Upper lobe of left lung (tissue), 6 donors: ENCODE measurements around the gene OPCML. TPM values are rescaled to one million over a fixed set of nuclear protein-coding genes. Genes with fewer than 3 reads are reported as not detected.

ENCODE experiments used
- ATAC-seq, 2 donors: fragments of 200-7000 bp; cut with Tn5 transposase; one replicate each; pipeline ENCODE4 v1.9.1; 2022; ENCODE audit warnings: mild to moderate bottlenecking in 2 of 2, moderate library complexity in 2 of 2; ENCODE audit not compliant: low FRiP score in 2 of 2
- DNase-seq, 2 donors: peaks; one replicate each; pipeline ENCODE4 v3.0.0-alpha.2; 2019 to 2020
- H3K27ac ChIP-seq, 4 donors: fragments of 200-600 bp; sonication (generic); one replicate each; pipeline ENCODE4 v1.5.1; 2016 to 2019
- H3K27me3 ChIP-seq, 4 donors: fragments of 200-600 bp; sonication (generic); one replicate each; pipeline ENCODE4 v1.5.1; 2017 to 2019
- H3K36me3 ChIP-seq, 4 donors: fragments of 200-600 bp; sonication (generic); one replicate each; pipeline ENCODE4 v1.5.1; 2016 to 2019
- H3K4me1 ChIP-seq, 4 donors: fragments of 200-600 bp; sonication (generic); one replicate each; pipeline ENCODE4 v1.5.1; 2018 to 2019
- H3K4me3 ChIP-seq, 4 donors: fragments of 200-600 bp; sonication (generic); one replicate each; pipeline ENCODE4 v1.5.1; 2017 to 2019; ENCODE audit warnings: mild to moderate bottlenecking in 2 of 4, moderate library complexity in 1 of 4
- H3K9me3 ChIP-seq, 4 donors: fragments of 200-600 bp; sonication (generic); one replicate each; pipeline ENCODE4 v1.5.1; 2018 to 2019
- EP300 ChIP-seq, 4 donors: sonication (generic); formaldehyde crosslinking; IDR thresholded peaks; one replicate each; pipeline ENCODE4 v1.5.1; 2017; ENCODE audit warnings: antibody characterized with exemption in 4 of 4, control low read depth in 2 of 4
- POLR2A ChIP-seq, 4 donors: fragments of 450-650 bp; IDR thresholded peaks; one replicate each; pipeline ENCODE4 v1.5.1; 2016 to 2017; ENCODE audit warnings: antibody characterized with exemption in 4 of 4, mild to moderate bottlenecking in 2 of 4
- POLR2AphosphoS5 ChIP-seq, 2 donors: sonication (generic); formaldehyde crosslinking; IDR thresholded peaks; one replicate each; pipeline ENCODE4 v1.5.1; 2017; ENCODE audit warnings: antibody characterized with exemption in 2 of 2
- WGBS, 2 donors: methylation state at CpG; one replicate each; pipeline ENCODE4 v1.1.5; 2017 to 2018; 5-methylcytosine and 5-hydroxymethylcytosine counted together
- total RNA-seq, 6 donors: library from RNA; depleted of rRNA in 4 of 6; stranded (reverse); fragments of >200 nt in 4 of 6; gene quantifications; one replicate each; pipeline versions ENCODE4 v1.1.0 to v1.2.1, GENCODE V29; 2016 to 2021
- TF ChIP-seq, protein P1 (sequence below), 6 experiments: fragments of 450-650 bp in 4 of 6; fragments of 200-600 bp in 2 of 6; sonication (generic) in 2 of 6; IDR thresholded peaks; one replicate each; pipeline ENCODE4 v1.5.1; 2016 to 2019; ENCODE audit warnings: antibody characterized with exemption in 6 of 6
- donor health status: DM: no; HTN: no; CAD: no; lungs with moderate emphysema.
- donor health status: DM: no; HTN: yes; CAD: no; lungs with severe emphysema.

OPCML gene
- total RNA-seq, 6 donors from 2014 or later: 0.10 TPM; not detected in 5

DNA sequence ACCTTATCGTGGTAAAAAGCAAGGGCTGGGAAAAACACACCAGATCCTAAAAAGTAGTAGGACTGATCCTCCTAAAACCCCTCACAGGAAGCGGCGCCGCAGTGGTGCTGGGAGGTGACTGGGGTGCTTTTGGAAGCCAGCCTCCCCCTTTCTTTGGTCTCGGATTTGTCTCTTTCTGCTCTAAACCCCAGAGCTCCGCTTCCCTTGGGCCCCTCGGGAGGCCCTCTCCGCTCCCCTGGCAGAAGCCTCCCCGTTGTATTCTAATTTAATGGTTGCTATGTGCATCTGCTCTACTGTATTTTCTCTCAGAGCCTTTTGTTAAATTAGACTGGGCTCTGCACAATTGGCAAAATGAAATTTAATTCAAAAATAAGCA, 587.7 kb downstream of the OPCML start:
- H3K36me3 ChIP-seq: no peaks in the 10 kb centered on the region
- ATAC-seq (no peak), DNase-seq (no peak)
- no peak overlapping the region for H3K4me3 ChIP-seq
- H3K27ac ChIP-seq: no peak overlapping the region
- no peaks in the 10 kb centered on the region for H3K9me3 ChIP-seq
- no peak for TF ChIP-seq EP300 (IDR thresholded peaks at IDR 0.05)
- no peak for TF ChIP-seq POLR2AphosphoS5 (IDR thresholded peaks at IDR 0.05)
- TF ChIP-seq POLR2A (IDR thresholded peaks at IDR 0.05): no peak
- TF ChIP-seq, protein P1, sequence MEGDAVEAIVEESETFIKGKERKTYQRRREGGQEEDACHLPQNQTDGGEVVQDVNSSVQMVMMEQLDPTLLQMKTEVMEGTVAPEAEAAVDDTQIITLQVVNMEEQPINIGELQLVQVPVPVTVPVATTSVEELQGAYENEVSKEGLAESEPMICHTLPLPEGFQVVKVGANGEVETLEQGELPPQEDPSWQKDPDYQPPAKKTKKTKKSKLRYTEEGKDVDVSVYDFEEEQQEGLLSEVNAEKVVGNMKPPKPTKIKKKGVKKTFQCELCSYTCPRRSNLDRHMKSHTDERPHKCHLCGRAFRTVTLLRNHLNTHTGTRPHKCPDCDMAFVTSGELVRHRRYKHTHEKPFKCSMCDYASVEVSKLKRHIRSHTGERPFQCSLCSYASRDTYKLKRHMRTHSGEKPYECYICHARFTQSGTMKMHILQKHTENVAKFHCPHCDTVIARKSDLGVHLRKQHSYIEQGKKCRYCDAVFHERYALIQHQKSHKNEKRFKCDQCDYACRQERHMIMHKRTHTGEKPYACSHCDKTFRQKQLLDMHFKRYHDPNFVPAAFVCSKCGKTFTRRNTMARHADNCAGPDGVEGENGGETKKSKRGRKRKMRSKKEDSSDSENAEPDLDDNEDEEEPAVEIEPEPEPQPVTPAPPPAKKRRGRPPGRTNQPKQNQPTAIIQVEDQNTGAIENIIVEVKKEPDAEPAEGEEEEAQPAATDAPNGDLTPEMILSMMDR (IDR thresholded peaks at IDR 0.05): no peak
- H3K27me3 ChIP-seq: peaks cover 0 to 11% (median 4%) of the 10 kb centered on the region in 4 donors
- H3K4me1 ChIP-seq: peaks cover 0 to 14% (median 0%) of the 10 kb centered on the region in 4 donors
- 42 to 43% methylated on average over 9 of the region's 9 CpGs for WGBS, 2 donors

DNA sequence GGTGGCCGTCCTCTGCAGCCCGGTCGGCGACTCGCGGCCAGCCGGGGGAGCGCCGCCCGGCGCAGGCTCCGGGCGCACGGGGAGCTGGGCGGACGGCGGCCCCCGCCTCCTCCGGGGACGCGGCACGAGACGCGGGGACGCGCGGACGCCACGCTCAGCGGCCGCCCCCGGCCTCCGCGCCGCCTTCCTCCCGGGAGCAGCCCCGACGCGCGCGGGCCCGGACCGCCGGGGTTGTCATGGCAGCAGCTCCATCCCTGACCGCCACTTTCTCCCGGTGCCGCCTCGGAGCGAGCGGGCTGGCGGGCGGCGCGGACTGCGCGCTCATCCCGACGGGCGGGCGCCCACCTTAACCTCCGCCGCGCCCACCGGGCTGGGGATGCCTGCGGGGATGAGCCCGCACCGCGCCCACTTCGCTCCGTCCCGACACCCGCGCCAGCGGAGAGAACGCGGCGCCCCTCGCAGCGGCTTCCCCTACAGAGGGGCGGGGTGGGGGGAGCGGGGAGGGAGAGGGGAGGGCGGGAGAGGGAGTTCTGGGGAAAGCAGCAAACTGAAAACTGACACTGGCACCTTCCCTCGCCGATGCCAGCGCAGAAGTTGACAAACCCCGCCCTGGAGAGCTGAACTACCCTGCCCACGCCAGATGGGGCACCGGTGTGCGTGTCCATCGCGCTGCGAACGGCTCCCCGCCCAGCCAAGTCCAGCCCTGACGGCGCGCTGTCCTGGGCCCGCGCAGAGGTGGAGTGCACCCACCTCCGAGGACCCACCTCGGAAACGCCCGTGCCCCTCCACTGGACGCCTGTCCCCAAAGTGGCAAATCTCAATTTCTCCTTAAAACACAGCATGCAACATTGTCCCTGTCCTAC, 588.4 kb downstream of the OPCML start:
- DNase-seq (peak in 1 of 2 donors; percentile 75), ATAC-seq (peak in 1 of 2 donors; percentile 36)
- Histone ChIP-seq H3K4me3 (peak overlapping the region in 2 of 4 donors; percentile 13 to 23), H3K4me1 (peaks cover 0 to 14% (median 0%) of the 10 kb centered on the region in 4 donors), H3K27me3 (peaks cover 0 to 11% (median 4%) of the 10 kb centered on the region in 4 donors), H3K27ac (no peak overlapping the region), H3K9me3 (no peaks in the 10 kb centered on the region), H3K36me3 (no peaks in the 10 kb centered on the region)
- TF ChIP-seq EP300 (IDR thresholded peaks at IDR 0.05): no peak
- no peak for TF ChIP-seq POLR2AphosphoS5 (IDR thresholded peaks at IDR 0.05)
- TF ChIP-seq, protein P1 (IDR thresholded peaks at IDR 0.05): no peak
- no peak for TF ChIP-seq POLR2A (IDR thresholded peaks at IDR 0.05)
- 6 to 7% methylated on average over 3 to 64 of the region's 104 CpGs for WGBS, 2 donors

DNA sequence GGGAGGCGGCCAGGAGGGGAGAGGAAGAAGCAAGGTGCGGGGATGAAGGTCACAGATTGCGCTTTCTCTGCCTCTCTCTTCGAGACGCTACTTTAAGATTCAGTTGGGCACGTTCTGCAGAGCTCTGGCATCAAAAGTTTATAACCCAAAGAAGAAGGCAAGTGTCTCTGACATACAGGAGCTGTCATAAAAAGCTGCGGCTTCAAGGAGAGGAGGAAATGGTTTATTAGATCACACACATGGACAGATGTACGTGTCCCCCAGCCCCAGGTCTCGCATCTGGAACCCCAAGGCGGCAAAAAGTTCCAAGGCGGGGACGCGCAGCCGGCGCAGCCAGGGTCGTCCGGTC, 589.0 kb downstream of the OPCML start:
- Histone ChIP-seq H3K27ac (no peak overlapping the region), H3K4me3 (peak overlapping the region in 1 of 4 donors; percentile 13), H3K27me3 (peaks cover 0 to 11% (median 4%) of the 10 kb centered on the region in 4 donors), H3K9me3 (no peaks in the 10 kb centered on the region), H3K4me1 (peaks cover 0 to 14% (median 0%) of the 10 kb centered on the region in 4 donors), H3K36me3 (no peaks in the 10 kb centered on the region)
- ATAC-seq (no peak), DNase-seq (no peak)
- 0 to 3% methylated on average over 16 to 17 of the region's 17 CpGs for WGBS, 2 donors
- TF ChIP-seq EP300 (IDR thresholded peaks at IDR 0.05): no peak

DNA sequence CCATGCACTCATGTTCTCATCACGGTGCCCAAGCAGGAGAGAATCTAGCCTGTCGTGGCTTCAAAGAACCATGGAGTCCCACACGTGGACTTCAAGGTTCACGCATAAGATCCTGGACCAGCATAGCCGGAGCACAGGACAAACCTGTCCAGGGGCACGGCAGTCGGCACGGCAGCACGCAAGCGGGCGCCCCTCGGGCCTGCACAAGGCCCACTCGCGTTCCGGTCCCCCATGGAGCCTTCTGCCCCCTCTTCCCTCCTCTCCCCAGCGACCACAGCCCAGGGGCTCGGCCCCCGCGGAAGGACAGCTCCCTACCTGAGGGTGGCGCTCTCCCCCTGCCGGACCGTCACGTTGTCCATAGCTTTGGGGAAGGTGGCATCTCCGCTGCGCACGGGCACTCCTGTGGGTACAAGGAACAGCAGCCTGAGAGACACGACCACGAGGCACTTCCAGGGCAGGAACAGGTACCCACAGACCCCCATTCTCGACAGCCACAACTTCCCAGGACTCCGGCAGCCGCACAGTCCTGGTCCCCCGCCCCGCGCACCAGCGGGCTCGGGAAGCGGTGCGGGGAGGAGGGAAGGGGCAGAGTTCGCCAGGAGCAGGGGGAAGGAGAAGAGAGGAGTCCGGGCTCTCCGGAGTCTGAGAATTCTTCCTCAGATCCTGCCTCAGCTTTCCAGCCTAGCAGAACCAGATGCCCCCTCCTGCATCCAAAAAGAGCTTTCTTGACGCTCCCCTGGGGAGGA, 589.5 kb downstream of the OPCML start:
- Histone ChIP-seq H3K4me1 (peaks cover 0 to 14% (median 0%) of the 10 kb centered on the region in 4 donors), H3K36me3 (no peaks in the 10 kb centered on the region), H3K4me3 (no peak overlapping the region), H3K9me3 (no peaks in the 10 kb centered on the region), H3K27me3 (peaks cover 0 to 11% (median 4%) of the 10 kb centered on the region in 4 donors), H3K27ac (no peak overlapping the region)
- peak in 1 of 2 donors; percentile 67 for DNase-seq
- 0 to 19% methylated on average over 12 to 37 of the region's 42 CpGs for WGBS, 2 donors
- TF ChIP-seq EP300 (IDR thresholded peaks at IDR 0.05): no peak
- TF ChIP-seq POLR2AphosphoS5 (IDR thresholded peaks at IDR 0.05): no peak
- TF ChIP-seq, protein P1 (IDR thresholded peaks at IDR 0.05): no peak
- no peak for TF ChIP-seq POLR2A (IDR thresholded peaks at IDR 0.05)
- ATAC-seq: peak; percentile 22 to 24

DNA sequence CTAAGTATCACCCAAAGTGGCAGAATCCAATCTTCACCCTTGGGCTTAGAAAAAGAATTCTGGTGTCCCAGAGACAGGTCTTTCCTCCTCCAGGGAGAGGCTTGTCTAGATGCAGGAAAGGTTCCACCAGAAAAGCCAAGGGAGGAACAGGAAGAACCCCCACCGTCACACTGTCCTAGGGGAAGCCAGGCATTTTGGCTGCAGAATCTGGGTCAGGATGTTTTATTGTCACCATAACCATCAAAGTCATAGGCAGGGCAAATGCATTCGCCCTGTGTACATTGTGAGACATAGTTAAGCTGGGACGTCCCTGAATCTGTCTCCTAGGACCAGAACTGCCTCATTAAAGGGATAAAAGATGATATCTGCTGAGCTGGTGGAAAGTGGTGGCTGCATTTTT, 590.5 kb downstream of the OPCML start:
- H3K27ac ChIP-seq: no peak overlapping the region
- no peak for ATAC-seq
- H3K4me1 ChIP-seq: peaks cover 0 to 14% (median 0%) of the 10 kb centered on the region in 4 donors
- H3K4me3 ChIP-seq: no peak overlapping the region
- 67 to 69% methylated on average over 3 of the region's 3 CpGs for WGBS, 2 donors
- DNase-seq: no peak
- H3K36me3 ChIP-seq: no peaks in the 10 kb centered on the region
- H3K27me3 ChIP-seq: peaks cover 0 to 11% (median 4%) of the 10 kb centered on the region in 4 donors
- TF ChIP-seq EP300 (IDR thresholded peaks at IDR 0.05) (no peak), POLR2A (IDR thresholded peaks at IDR 0.05) (no peak), POLR2AphosphoS5 (IDR thresholded peaks at IDR 0.05) (no peak)
- TF ChIP-seq, protein P1 (IDR thresholded peaks at IDR 0.05): no peak
- no peaks in the 10 kb centered on the region for H3K9me3 ChIP-seq
